Right hindlimb (tissue), 1 donor: ENCODE results near the gene WSB1.
"Not testable (repeated sequence)": the region's sequence is repeated elsewhere in the genome, so short reads cannot be mapped to it uniquely, and the experiment has no call there.

Experiments used
- DNase-seq: peaks from one replicate; pipeline ENCODE4 v3.0.0-alpha.2; 2018

The WSB1 gene

DNA sequence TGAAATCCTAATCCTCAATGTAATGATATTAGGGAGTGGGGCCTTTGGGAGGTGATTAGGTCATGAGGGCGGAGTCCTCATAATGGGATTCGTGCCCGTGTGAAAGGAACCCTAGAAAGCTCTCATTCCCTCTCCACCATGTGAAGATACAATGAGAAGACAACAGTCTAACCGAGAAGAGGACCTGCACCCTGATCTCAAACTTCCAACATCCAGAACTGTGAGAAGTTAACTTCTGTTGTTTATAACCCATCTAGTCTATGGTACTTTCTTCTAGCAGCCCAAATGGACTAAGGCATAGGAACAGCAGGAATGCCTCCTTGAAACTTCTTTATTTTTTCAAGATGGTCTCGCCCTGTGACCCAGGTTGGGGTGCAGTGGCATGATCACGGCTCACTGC, 24.7 kb downstream of the WSB1 start:
- no peak for DNase-seq

DNA sequence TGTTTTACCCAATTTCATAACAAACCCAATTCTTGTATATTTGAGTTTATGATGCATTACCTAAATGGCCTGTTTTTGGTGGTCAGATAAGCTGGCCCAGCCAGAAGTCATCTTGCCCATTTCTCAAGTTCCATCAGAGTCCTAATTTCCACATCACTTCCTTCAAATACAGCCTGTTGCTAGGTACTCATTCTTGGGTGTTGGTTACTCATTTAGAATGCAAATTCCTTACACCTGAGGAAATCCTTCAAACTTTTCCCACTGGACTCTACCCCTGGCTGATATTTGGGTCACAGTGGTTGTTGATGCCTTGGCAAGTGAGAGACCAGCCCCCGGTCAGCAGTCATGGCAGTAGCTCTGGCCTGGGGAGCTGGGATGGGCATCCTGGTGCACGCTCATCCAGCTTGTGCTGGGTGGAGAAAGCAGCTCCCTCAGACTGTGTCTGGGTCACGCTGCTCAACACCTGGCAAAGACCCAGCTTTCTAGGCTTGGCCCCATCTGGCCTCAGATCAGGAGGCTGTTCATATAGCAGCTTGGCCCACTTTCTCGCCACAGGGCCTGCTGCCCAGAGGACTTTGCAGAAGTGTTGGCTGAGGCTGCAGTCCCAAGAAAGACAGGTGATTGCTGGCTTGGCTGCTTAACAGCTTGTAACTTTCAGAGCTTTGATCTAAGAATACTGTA, 25.8 kb downstream of the WSB1 start:
- peak; percentile 90 for DNase-seq

DNA sequence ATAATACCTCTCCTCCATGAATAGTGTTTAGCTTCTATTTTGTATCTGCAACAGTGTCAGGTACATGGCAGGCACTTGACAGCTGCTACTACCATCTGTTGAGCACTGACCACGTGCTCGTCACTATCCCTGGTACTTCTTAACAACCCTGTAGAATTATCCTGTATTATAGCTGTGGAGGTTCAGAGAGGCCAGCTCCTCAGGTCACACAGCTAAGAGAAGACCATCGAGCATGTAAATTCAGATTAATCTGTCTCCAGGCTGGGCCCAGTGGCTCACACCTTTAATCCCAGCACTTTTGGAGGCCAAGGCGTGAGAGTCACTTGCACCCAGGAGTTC, 26.3 kb downstream of the WSB1 start:
- no peak for DNase-seq

DNA sequence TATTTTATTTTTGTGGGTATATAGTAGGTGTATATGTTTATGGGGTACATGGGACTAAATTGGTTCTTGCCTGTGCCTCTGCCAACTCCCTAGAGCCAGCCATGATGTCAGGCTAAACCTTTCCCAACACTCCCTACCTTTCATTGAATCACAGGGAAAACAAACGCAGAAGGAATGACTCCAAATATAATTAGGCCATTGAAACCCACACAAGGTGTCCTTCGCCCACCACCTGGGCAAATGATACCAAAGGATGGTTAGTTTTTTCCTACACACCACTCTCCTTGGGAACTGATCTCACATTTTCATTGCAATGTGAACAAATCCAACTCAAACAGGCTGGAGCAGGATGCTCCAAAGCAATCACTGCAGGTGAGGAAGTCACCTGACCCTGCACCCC, 27.5 kb downstream of the WSB1 start:
- no peak for DNase-seq

DNA sequence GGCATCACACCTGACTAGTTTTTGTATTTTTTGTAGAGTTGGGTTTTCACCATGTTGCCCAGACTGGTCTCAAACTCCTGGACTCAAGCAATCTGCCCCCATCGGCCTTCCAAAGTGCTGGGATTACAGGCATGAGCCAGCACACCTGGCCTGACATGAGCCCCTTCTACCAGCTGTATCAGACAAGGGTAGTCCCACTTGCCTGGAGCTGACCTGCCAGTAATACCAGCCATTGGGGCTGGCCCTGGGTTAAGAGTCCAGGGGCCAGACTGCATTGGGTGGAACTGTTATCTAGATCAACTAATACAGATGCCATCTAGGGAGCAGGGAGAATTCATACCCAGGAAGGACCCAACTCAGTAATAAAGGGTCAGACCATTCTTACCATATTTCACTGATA, 28.1 kb downstream of the WSB1 start:
- DNase-seq, result no peak

DNA sequence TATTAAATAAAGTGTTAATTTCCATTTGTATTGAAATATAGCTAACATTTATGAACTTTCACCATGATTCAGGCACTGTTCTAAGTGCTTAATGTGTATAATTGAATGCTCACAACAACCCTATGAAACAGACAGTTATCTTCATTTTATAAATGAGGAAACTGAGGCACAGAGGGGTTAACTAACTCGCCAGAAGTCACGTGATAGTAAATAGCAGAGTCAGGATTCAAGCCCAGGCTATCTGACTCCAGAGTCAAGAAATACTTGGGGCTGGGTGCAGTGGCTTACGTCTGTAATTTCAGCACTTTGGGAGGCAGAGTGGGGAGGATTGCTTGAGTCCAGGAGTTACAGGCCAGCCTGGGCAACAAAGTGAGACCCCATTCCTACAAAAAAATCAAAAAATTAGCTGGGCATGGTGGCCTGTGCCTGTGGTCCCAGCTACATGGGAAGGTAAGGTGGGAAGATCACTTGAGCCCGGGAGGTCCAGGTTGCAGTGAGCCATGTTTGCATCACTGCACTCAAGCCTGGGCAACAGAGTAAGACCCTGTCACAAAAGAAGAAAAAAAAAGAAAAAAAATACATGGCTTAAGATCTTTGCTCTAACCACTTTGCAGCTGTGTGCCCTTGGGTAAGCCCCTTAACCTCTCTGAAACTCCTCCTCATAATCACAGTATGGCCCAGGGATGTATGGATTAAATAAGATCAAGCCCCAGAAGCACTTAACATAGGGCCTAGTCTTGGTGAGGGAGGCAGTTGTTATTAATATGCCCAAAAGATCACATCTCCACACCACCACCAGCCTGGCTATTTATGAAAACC, 29.0 kb downstream of the WSB1 start:
- DNase-seq, result no peak

DNA sequence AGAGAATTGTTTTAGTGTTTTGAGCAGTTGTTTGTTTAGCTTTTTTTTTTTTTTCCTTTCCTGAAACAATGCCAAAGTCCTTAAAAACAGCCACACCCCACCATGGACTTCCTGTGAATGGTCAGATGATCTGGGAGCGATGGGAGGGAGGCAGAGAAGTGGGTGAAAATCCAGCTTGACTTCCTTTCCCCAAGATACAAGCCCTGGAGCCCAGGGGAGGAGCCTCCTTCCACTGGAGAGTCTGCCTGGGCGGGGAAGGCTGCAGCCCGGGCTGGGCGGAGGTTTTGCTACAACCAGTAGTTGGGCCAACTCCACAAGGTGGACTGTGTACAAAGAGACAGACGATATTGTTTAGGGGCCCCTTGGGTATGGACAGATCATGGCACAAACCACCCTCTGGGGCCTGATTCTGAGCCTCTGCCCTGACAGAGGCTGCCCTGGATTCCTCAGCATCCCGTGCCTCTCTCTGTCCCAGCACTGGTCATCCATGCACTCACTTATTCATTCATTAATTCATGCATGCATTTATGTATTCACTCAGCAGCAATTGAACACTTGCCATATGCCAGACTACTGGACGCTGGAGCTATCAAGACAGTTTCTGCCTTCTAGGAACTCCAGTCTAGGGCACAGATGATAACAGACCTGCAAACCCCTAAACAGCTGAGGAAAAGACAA, 29.8 kb downstream of the WSB1 start:
- peak; percentile 56 for DNase-seq

DNA sequence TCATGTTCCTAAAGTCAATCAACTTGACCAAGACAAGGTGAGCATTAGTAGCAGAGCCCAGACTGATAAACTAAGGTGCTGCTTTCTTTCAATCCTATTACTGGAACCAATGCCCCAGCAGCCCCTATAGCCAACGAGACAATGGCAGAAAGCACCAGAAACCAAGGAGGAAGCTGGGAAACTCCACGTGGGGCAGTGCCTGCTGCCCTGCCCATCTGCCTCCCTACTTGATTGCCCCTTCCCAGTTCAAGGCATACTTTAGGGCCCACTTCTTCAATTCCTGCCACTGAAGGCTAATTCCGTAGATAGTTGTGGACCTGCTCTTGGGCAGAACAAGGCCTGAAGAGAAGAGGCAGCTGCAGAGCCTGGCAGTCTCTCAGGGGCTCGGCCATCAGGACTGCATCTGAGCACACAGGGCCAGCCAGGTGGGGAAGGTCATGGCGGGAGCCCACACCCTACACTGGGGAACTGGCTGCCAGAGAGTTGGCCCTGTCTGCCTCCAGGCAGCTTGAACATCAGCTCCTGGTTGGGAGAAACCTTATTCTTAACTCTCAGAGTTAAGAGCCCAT, 30.9 kb downstream of the WSB1 start:
- DNase-seq, result no peak

DNA sequence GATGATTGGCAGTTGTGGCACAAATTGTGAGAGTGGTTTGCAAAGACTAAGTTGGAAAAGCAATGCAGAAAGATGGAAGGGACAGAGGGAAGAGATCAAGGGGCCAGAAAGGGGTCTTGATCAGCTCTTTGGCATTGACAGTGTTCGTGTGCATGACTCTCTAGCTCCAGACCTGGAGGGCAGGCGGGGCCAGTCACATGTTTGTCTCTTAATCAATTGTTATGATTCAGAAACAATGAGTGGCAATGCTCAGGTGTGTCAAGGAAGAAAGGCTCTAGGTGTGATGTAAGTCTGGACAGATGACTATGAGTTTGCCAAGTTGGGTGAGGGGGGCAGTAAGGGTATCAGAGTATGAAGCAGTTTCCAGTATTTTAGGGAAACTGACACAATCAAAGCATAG, 32.1 kb downstream of the WSB1 start:
- no peak for DNase-seq

DNA sequence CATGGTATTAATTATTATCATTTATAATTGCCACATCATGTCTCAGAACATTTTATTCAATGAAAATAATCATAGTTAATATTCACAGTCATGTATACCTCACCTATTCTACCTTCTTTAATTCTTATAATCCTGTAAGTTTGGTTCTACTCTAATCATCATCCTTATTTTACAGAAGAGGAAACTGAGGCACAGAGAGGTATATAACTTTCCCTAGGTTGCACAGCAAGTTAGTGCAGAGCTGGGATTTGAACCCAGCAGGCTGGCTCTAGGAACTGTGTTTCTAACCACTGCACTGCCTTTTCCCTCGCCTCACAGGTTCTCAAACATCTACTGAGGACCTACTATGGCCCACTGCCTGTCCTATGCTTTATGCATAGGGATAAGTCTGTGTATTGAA, 32.7 kb downstream of the WSB1 start:
- DNase-seq, result no peak

DNA sequence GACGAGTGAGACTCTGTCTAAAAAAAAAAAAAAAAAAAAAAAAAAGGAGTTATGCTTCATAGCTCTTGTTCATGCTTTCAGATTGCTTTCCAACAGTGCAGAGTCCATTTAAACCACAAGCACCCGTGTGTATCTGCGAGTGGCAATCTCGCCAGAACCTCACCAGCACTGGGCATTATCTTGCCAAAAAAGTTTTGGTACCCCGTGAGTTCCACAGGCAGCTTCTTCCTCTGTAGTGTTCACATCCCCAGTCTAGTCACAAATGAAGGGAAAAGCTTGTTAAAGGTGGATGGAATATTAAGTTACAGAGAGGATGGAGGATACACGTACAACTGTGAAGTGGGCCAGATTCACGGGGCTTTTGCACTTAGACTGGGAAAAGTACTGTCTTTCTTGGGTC, 33.5 kb downstream of the WSB1 start:
- no peak for DNase-seq

DNA sequence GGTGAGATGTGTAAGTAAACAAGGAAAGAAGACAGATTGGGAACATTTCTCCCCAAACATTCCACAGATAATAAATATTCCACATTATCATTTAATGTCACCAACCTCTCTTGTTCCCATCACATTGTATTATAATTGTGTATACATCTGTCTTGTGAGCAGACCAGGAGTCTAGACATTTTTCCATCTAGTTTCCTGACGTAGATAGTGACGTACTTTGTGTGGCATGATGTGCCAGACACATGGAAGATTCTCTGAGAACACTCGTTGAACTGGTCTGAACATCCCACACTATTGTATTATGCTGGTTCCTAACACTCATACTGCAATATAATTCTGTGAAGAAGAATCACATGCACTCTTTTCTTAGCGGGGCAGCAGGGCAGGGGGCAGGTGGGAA, 34.0 kb downstream of the WSB1 start:
- no peak for DNase-seq

DNA sequence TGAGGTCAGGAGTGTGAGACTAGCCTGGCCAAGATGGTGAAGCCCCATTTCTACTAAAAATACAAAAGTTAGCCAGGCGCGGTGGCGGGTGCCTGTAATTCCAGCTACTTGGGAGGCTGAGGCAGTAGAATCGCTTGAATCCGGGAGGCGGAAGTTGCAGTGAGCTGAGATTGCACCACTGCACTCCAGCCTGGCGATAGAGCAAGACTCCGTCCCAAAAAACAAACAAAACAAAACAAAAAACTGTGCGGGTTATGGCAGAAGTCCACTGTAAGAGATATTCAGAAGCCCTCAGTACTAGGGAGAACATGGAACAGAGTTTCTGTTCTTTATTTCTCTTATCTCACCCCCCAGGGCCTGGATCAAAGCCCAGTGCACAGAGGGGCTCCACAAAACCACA, 34.8 kb downstream of the WSB1 start:
- DNase-seq, result not testable (repeated sequence)

DNA sequence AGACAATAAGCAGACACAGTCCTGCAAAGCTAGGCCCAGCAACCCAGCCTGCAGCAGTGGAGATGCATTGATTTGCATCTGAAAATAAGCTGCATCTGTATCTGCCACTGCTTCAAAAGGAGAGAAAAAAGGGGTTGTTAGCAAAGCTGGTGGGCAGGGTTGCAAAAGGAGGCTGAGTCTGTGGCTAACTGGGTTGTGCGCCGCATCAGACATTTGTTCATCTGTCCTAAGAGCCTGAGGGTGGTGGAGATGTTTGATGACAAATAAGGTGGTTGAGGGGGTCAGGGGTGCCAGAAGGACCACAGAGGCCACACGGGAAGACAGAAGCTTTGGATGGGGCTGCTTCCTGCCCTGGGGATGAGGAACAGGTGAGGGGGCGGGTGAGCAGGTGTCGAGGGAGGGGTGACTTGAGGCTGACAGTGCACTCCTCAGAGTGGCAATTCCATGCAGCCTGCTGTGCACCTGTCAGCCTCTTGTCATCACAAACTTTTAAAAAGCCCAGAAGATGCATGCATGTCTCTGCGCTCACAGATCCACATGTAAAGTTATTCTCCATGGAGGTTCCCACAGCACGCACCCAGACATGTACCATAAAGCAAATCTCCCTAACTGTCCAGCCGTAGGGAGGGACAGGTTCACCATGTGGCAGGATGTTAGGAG, 35.4 kb downstream of the WSB1 start:
- DNase-seq, result no peak

DNA sequence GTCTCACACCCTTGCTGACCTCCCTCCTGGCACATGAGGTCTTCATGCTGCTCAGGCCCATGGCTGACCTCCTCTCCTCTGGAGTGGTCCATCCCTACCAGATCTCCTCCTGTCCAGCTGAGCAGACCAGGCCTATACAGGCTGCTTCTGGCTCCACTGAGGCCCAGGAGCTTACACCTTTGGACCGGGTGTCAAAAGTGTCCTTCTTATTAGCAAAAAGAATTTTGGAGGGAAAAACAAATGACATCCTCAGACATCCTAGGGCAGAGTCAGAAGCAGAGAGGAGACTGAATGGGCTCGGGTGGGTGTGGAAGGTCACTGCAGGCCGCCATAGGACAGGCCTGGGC, 38.1 kb downstream of the WSB1 start:
- DNase-seq, result no peak

DNA sequence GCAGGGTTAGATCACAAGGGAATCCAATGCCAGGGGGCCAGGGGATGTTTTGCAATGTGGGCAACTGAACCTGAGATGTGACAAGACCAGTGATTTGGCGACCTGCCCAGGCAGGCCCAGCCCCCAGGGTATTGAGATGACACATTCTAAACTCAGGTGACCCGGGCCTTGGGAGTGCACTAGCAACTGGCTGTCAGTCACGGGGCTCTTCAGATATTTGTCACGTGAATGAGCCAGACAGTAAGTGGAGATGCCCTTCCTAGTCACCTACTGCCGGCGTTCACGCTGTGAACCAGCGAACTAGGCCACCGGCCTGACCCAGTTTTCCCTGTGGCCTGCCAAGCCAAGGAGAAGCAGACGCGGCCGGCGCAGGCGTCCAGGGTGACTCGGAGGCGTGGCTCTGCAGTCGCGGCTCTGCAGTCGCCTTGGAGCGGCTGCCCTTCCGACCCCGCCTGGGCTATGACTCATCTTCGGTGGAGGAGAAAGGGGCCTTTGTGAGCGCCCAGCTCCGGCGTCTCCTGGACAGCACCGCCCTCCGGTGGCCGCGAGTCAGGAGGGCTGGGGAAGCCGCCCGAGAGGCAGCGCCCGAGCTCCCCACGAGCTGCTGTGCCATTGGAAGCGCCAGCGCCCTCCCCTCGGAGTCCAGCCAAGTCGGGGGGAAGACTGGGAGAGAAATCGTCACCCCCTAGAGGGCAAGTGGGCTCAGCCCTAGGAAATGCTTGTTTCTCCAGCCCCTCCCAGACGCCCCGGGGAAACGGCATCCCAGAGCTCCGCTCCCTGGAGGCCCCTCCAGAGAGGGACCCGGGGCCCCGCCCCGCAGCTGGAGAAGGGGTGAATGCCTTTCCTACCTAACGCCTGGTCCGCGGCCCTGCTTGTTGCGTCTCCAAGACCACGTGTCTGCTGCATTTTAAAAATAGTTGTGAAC, 38.8 kb downstream of the WSB1 start:
- peak; percentile 98 for DNase-seq

DNA sequence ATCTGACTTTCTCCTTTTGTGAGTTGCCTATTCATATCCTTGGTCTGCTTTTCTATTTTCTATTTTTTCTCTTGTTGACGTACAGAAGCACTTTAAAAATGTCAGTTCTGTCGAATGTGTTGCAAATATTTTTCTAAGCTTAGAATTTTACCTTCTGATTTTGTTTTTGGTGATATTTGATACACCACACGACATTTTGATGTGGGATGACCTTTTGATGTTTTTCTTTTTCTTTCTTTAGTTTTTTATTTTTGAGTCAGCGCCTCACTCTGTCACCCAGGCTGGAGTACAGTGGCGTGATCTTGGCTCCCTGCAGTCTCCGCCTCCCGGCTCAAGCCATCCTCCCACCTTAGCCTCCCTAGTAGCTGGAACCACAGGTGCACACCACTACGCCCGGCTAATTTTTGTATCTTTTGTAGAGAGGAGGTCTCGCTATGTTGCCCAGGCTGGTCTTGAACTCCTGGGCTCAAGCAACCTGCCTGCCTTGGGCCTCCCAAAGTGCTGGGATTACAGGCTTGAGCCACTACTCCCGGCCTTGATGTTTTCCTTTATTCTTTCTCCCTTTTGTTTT, 39.6 kb downstream of the WSB1 start:
- no peak for DNase-seq

DNA sequence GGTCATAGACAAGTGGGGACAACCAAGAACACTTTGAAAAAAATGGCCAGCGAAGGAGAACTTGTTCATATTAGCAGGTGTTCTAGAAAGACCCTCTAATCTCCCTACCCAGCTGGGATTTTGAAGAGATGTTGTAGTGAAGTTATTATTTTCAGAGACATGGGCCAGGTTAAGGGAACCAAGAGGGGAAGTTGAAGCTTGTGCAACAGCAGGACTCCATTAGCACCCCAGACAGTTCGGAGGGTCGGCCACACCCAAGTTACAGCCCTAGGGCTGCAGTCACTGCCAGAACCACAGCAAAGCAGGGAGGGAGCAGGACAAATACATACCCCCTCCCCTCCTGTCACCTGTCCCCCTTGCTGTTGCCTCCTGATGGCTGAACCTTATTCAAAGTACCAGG, 42.3 kb downstream of the WSB1 start:
- DNase-seq, result no peak

DNA sequence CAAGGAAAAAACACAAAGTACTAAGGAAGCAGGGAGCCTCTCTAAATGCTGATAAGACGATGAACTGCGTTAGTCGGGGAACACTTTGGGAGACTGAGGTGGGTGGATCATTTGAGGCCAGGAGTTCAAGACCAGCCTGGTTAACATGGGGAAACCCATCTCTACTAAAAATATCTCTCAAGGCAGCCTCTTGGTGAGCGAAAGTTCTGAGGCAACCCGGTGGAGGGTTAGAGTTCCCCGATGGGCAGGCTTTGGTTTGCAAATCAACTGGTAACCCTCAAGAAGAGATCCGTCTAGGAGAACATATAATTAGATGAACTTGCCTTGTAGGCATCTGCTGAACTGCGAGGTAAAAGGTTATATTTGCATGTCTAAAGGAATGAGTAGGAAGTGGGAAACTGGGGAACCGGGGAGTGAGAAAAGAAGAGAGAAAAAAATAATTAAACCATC, 44.6 kb downstream of the WSB1 start:
- no peak for DNase-seq

DNA sequence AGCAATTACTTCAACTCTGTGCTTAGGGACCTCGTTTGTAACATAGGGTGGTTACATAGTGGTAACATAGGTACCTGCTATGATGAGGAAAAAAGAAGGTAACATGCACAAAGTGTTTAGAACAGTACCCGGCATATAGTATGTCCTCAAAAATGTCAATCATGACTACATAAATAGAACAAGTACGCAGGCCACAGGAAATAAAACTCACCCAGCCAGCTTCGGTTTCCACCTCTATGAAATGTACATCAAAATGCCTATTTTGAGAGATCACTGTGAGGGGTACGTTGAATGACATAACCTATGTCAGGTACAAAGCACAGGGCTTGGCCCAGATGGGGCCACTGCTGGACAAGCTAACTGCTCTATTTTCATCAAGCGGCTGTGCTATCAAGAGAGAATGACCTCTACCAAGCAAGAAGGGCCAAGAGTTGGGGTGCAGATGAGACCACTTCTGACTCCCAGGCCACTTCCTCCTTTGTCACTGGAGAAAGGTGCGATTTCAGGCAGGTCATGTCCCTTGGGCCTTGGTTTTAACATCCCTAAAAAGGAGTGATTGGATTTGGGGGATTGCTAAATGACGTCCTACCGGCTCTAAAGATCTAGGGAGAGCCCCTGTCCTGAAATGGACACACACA, 45.4 kb downstream of the WSB1 start:
- DNase-seq, result no peak

DNA sequence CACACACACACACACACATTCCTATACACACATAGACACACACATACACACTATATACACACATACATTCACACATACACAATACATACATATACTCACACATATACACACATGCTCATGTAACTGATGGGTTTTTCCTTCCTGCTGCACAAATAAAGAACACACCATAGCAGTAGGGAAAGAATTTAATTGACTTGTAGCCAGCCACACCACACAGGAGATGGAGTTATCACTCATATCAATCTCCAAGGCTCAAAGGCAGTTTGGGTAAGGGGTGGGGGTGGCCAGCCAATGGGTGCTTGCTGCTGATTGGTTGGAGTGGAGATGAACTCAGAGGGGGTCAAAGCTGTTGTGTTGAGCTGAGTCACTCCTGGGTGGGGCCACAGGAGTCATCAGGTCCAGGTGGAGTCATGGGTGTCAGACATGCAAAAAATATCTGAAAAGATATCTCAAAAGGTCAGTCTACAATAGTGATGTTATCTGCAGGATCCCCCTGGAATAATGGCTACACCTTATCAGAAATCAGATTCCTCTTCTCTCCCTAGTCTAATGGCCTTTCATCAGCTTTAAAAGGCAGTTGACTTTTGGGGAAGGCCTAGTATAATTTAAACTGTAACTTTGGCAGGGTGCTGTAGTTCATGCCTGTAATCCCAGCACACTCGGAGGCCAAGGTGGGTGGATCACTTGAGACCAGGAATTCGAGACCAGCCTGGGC, 46.1 kb downstream of the WSB1 start:
- DNase-seq, result no peak
